Fibroblast of skin of scalp (primary cell): ENCODE data around the gene DCDC2.
"Not testable (repeated sequence)": the region's sequence is repeated elsewhere in the genome, so short reads cannot be mapped to it uniquely, and the experiment has no call there.

Experiments used
- DNase-seq: peaks from one replicate; pipeline ENCODE4 v3.0.0-alpha.2; 2013

The DCDC2 gene

DNA sequence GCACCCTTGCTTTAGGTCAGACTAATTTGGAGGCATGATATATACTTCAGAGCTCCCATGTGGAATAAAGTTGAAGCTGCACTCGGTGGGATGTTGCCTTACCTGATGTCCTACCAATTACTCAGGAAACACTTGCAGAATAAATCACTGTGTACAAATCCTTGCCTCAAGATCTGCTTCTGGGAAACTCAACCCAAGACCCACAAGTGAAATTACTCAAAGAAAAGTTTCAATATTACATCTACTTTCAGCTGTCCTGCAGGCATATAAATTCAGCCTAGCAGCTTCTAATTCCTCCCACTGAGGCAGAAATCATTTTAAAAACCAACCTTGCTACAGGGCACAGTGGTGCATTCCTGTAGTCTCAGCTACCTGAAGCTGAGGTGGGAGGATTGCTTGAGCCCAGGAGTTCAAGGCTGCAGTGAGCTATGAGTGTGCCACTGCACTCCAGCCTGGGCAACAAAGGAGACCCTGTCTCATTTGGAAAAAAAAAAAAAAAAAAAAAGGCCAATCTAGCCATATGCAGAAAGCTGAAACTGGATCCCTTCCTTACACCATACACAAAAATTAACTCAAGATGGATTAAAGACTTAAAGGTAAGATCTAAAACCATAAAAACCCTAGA is 20.7 kb upstream of the DCDC2 start:
- DNase-seq, result no peak

GRCh38 chr6:24376871-24377270 is 19.0 kb upstream of the DCDC2 start:
- no peak for DNase-seq

DNA sequence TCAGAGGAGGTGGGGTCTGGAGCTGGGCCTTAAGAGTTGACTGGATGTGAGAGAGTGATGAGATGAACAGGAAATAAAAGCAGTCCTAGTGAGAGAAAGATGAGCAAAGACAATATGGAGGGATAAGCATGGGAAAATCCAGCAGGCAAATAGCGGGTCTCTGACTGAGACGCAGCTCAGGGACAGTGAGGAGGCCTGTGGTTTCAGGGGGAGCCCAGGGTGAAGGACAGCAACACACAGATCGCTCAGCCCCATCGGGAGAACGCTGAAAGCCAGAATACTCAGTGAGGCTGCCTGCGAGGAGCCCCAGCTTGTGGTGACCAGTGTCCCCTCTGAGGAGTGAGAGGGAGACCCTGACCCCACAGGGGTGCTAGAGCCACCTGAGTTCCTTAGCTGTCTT is 16.8 kb upstream of the DCDC2 start:
- DNase-seq, result no peak

DNA sequence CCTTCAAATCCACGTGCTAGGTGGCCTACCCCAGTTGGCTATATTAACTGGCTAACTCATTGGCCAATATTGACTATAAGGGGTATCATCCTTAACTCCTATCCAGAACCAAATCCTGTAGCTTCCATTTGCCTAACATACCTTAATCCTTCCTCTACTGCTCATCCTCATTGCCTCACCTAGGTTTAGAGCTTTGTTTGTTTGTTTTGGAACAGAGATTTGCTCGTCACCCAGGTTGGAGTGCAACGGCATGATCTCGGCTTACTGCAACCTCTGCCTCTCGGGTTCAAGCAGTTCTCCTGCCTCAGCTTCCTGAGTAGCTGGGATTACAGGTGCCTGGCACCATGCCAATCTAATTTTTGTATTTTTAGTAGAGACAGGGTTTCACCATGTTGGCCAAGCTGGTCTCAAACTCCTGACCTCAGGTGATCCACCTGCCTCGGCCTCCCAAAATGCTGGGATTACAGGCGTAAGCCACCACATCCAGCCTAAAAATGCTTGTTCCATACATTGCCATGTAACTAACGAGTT is 7.3 kb upstream of the DCDC2 start:
- DNase-seq, result not testable (repeated sequence)

DNA sequence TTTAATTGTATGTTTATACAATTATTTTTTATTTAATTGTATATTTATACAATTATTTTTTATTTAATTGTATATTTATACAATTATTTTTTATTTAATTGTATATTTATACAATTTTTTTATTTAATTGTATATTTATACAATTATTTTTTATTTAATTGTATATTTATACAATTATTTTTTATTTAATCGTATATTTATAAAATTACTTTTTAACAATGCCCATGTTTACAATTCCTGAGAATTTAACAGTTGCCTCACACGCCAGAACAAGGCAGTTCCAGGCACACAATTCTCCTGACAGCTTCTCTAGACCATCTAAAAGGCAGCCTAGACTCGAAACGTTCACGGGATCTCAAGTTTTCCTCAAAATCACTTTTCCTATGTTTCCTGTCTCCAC is 4.5 kb upstream of the DCDC2 start:
- not testable (repeated sequence) for DNase-seq

DNA sequence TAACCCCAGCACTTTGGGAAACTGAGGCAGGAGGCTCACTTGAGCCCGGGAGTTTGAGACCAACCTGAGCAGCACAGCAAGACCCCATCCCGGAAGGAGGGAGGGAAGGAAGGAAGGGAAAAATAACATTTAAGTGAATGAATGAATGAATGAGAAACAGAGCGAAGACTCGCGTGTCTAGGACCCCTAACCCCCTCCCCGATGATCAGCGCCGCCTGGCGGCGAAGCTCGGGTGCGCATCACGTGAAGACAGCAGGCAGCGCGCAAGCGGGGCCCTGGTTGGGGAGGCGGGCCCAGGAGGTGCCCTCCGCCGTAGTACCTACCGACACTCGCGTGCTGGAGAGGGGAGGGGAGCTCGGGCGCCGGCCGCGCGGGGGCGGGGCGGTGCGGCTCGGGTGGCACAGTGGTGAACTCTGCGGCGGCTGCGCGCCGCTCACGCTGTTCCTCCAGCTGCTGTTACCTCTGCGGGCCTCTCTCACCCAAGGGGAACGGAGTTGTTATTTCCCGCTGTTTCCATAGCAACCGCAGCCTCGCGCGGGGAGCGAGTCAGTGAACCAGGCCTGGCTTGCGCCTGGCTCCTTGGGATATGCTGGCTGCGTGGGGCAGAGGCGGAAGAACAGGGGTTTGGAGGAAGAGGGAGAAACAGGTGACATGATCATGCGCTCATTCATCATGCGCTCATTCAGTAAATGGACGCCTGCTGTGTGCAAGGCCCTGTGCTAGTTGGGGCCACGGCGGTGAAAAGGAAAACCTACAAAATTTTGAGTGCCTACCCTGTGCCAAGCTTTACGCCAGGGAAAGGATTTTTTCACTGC is 2.0 kb upstream of the DCDC2 start:
- DNase-seq, result peak; percentile 64

- no peak for DNase-seq
Measured at GRCh38 chr6:24358219-24358821, 461 bp upstream of the DCDC2 start.

- DNase-seq, result no peak
Measured at GRCh38 chr6:24356310-24356973, 1.4 kb downstream of the DCDC2 start.

DNA sequence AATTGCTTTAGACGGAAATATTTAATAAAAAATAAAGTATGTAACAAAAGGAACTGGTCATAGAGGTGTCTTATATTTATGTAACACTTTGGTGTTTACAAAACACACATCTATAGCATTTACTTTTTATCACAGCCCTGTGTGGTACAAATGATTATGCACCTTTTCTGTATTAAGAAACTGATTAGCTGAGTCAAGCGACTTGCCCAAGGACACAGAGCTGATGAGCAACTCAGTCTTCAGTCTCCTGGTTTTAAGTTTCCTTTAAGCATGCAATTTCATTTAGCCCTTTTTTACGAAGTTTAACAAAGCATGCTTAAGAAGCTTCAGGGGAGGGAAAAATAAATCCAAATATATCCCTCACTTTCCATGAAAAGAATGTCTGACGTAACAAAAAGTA is 2.5 kb downstream of the DCDC2 start:
- DNase-seq, result no peak

GRCh38 chr6:24353861-24354260 is 4.0 kb downstream of the DCDC2 start:
- DNase-seq, result no peak

GRCh38 chr6:24352434-24352833 is 5.4 kb downstream of the DCDC2 start:
- DNase-seq, result no peak

- no peak for DNase-seq
Measured at GRCh38 chr6:24344976-24345375, 12.9 kb downstream of the DCDC2 start.

- no peak for DNase-seq
Measured at GRCh38 chr6:24340998-24341938, 16.6 kb downstream of the DCDC2 start.

GRCh38 chr6:24339932-24340331 is 17.9 kb downstream of the DCDC2 start:
- DNase-seq, result no peak

GRCh38 chr6:24334285-24334684 is 23.6 kb downstream of the DCDC2 start:
- no peak for DNase-seq

GRCh38 chr6:24332317-24332716 is 25.5 kb downstream of the DCDC2 start:
- no peak for DNase-seq

DNA sequence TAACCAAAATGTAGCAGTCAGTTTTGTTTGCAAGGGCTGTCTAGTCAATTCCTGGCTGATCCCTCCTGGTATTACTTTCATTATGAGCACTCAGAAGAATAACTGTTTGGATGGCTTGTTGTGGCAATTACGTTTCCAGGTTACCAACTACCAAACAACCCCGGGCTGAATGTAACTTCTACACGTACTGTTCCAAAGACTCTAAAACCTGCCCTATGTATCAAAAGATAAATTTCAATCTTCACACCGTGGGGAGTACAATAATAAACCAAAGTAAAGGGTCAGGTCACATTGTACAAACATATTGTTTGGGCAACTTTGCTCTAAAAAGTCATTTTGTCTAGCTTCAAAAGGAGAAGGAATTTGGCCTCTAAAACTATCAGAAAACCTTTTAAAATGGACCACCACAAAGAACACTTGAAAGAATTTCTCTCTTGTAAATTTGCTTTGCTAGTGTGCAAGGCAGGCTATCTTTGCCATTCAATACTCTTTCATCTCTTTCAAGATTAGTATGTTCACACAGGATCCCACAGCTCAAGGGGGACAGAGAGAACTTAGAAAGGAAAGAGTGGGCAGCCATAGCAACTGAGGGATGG is 27.6 kb downstream of the DCDC2 start:
- no peak for DNase-seq

GRCh38 chr6:24329451-24329850 is 28.4 kb downstream of the DCDC2 start:
- no peak for DNase-seq

DNA sequence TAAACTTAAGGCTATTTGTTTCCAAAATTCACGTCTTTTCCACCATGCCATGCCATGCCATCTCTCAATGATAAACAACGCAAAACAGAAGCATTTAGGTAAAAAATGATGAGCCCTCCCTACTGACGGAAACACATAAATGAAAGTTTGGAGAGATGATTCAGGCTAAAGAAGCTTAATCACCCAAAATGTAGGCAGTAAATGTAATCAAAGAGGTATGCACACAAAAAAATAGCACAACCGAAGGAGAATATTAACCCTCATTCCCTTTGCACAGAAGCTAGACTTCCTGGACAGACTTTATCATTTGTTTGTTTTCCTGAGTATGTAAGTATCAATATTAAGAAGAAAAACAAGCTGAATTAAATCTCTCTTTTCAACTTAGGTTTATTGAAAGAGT is 28.8 kb downstream of the DCDC2 start:
- no peak for DNase-seq

- DNase-seq, result no peak
Measured at GRCh38 chr6:24327756-24328155, 30.1 kb downstream of the DCDC2 start.

- DNase-seq, result no peak
Measured at GRCh38 chr6:24325978-24326377, 31.9 kb downstream of the DCDC2 start.

GRCh38 chr6:24324617-24325016 is 33.2 kb downstream of the DCDC2 start:
- no peak for DNase-seq
